ENCODE results near the gene MRTO4. TPM values are rescaled to one million over a fixed set of nuclear protein-coding genes. Genes with fewer than 3 reads are reported as not detected.
"Not testable (repeated sequence)": the region's sequence is repeated elsewhere in the genome, so short reads cannot be mapped to it uniquely, and the experiment has no call there.

Gene MRTO4
- total RNA-seq, 1 donor: 18.5 TPM

DNA sequence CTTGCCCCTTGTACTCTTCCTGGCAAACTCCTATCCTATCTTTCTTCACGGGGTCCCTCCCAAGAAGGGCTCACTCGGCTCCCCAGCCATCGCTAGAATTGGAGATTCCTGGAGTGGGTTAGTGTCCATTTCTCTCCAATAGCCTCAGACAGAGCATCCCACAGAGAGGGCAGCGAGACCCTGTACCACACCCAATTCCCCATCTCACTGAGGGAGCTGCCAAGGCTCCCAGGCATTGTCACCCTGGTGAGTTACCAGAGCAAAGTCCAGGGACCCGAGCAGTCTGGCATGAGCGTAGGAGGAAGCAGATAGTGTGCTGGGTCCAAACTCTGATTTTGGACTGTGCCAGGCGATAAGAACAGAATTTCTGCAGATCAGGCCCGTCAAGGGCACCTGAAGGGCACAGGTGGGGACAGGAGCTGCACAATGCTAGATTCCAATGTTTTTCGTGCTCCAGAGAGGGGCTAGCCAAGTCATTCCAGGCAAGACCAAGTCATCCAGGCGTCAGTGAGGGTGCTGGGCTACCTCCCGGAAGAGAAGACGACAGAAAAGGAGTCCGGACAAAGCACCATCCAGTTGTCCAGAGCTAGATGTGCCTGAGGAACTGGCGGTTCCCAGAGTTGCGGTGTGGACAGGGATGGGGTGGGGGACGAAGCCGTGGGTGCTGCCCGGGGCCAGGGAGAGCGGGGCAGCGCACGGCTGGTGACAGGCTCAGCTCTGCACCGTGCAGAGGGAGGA lies 21.7 kb downstream of the MRTO4 start:
- DNase-seq (ENCODE audit: insufficient read length, low spot score, missing footprints): peak; percentile 61
- Histone ChIP-seq H3K27me3 (ENCODE audit: insufficient read depth, low read length) (no peaks in the 10 kb centered on the region), H3K4me1 (ENCODE audit: insufficient read depth, low read length) (no peaks in the 10 kb centered on the region), H2AFZ (ENCODE audit: low read length) (no peak overlapping the region), H4K20me1 (ENCODE audit: insufficient read depth, low read length) (no peaks in the 10 kb centered on the region), H3K9me3 (ENCODE audit: low read depth, low read length) (no peaks in the 10 kb centered on the region), H3K4me3 (ENCODE audit: insufficient read depth, low read length) (no peak overlapping the region), H3K36me3 (ENCODE audit: insufficient read depth, low read length) (no peaks in the 10 kb centered on the region), H3K79me2 (ENCODE audit: insufficient read depth, low read length) (no peaks in the 10 kb centered on the region), H3K27ac (ENCODE audit: low read depth, low read length) (no peak overlapping the region), H3K4me2 (ENCODE audit: insufficient read depth, low read length) (no peak overlapping the region)
- TF ChIP-seq, protein P1, sequence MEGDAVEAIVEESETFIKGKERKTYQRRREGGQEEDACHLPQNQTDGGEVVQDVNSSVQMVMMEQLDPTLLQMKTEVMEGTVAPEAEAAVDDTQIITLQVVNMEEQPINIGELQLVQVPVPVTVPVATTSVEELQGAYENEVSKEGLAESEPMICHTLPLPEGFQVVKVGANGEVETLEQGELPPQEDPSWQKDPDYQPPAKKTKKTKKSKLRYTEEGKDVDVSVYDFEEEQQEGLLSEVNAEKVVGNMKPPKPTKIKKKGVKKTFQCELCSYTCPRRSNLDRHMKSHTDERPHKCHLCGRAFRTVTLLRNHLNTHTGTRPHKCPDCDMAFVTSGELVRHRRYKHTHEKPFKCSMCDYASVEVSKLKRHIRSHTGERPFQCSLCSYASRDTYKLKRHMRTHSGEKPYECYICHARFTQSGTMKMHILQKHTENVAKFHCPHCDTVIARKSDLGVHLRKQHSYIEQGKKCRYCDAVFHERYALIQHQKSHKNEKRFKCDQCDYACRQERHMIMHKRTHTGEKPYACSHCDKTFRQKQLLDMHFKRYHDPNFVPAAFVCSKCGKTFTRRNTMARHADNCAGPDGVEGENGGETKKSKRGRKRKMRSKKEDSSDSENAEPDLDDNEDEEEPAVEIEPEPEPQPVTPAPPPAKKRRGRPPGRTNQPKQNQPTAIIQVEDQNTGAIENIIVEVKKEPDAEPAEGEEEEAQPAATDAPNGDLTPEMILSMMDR (IDR thresholded peaks at IDR 0.05; ENCODE audit: extremely low read depth, low read depth, low read length): no peak

DNA sequence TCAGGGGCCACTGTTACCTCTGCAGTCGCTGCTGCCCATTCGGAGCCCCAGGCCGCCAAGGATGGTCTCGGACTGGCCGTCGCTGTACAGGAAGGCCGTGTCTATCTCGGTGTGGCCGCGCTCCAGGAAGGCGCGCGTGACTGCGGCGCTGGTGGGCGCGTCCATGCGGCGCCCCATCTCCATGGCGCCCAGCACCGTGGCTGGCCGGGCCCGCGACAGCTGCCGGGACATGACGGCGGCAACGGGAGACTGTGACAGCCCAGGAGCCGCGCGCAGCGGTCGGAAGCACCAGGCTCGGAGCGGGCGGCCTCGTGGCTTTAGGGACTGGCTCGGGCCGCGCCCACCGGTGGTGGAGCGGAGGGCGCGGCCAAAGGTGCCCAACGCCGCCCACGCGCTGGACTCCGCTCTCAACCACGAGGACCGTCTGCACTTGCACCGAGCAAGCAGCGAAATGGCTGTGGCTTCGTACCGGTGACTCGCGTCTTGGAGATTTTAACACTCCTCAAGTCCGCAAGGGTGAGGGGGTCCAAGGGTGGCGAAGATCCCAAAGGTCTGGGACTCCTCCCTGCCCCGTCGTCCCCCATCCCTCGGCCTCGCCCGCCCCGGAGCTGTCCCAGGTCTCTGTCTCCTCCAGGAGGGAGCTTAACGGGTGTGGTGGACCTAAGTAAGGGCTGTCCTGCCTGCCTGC lies 22.4 kb downstream of the MRTO4 start:
- not testable (repeated sequence) for H3K27me3 ChIP-seq (ENCODE audit: insufficient read depth, low read length); H4K20me1 ChIP-seq (ENCODE audit: insufficient read depth, low read length); H3K79me2 ChIP-seq (ENCODE audit: insufficient read depth, low read length); H3K9me3 ChIP-seq (ENCODE audit: low read depth, low read length); H3K27ac ChIP-seq (ENCODE audit: low read depth, low read length); H3K4me1 ChIP-seq (ENCODE audit: insufficient read depth, low read length); H3K36me3 ChIP-seq (ENCODE audit: insufficient read depth, low read length); H2AFZ ChIP-seq (ENCODE audit: low read length)
- Histone ChIP-seq H3K4me3 (ENCODE audit: insufficient read depth, low read length) (peak overlapping the region; percentile 28), H3K4me2 (ENCODE audit: insufficient read depth, low read length) (peak overlapping the region; percentile 28)
- peak; percentile 77 for DNase-seq (ENCODE audit: insufficient read length, low spot score, missing footprints)

DNA sequence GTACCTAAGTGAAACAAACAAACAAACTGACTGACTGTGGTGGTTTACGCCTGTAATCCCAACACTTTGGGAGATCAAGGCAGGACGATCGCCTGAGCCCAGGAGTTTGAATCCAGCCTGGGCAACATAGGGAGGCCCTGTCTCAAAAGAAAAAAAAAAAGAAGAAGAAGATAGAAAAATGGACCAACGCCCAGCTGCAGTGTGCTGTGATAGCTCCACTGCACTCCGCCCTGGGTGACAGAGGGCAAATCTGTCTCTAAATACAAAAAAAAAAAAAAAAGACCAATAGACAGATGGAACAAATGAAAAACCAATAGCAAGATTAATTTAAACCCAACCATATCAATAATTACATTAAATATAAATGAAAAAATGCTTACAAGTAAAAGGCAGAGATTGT lies 23.0 kb downstream of the MRTO4 start:
- Histone ChIP-seq H2AFZ (ENCODE audit: low read length) (no peak overlapping the region), H3K36me3 (ENCODE audit: insufficient read depth, low read length) (no peaks in the 10 kb centered on the region), H3K79me2 (ENCODE audit: insufficient read depth, low read length) (no peaks in the 10 kb centered on the region), H3K27me3 (ENCODE audit: insufficient read depth, low read length) (no peaks in the 10 kb centered on the region), H3K27ac (ENCODE audit: low read depth, low read length) (no peak overlapping the region), H3K4me3 (ENCODE audit: insufficient read depth, low read length) (no peak overlapping the region), H4K20me1 (ENCODE audit: insufficient read depth, low read length) (no peaks in the 10 kb centered on the region), H3K9me3 (ENCODE audit: low read depth, low read length) (no peaks in the 10 kb centered on the region), H3K4me2 (ENCODE audit: insufficient read depth, low read length) (no peak overlapping the region), H3K4me1 (ENCODE audit: insufficient read depth, low read length) (no peaks in the 10 kb centered on the region)
- TF ChIP-seq, protein P1 (IDR thresholded peaks at IDR 0.05; ENCODE audit: extremely low read depth, low read depth, low read length): no peak
- DNase-seq (ENCODE audit: insufficient read length, low spot score, missing footprints): no peak

DNA sequence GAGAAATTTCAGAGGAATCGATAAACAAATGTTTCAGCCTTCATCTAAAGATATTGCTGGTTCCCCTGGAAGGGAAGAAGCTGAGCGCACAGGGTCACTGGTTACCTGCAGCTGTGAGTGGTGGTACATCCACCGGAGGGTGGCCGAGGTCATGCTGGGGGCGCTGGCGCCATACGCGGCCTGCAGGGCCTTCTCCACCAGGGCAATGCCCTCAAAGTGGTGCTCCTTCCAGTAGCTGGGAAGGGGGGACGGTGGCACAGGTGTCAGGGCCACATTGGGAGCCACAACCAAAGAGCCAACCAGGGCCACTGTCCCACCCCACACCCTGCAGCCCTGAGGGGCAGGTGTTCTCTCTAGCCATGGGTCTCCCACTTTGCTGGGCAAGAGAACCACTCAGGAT lies 32.3 kb downstream of the MRTO4 start:
- Histone ChIP-seq H3K9me3 (ENCODE audit: low read depth, low read length) (no peaks in the 10 kb centered on the region), H3K36me3 (ENCODE audit: insufficient read depth, low read length) (no peaks in the 10 kb centered on the region), H3K4me1 (ENCODE audit: insufficient read depth, low read length) (no peaks in the 10 kb centered on the region), H3K27me3 (ENCODE audit: insufficient read depth, low read length) (no peaks in the 10 kb centered on the region), H3K27ac (ENCODE audit: low read depth, low read length) (no peak overlapping the region), H2AFZ (ENCODE audit: low read length) (no peak overlapping the region), H4K20me1 (ENCODE audit: insufficient read depth, low read length) (no peaks in the 10 kb centered on the region), H3K4me3 (ENCODE audit: insufficient read depth, low read length) (no peak overlapping the region), H3K4me2 (ENCODE audit: insufficient read depth, low read length) (no peak overlapping the region), H3K79me2 (ENCODE audit: insufficient read depth, low read length) (no peaks in the 10 kb centered on the region)
- TF ChIP-seq, protein P1 (IDR thresholded peaks at IDR 0.05; ENCODE audit: extremely low read depth, low read depth, low read length): no peak
- DNase-seq (ENCODE audit: insufficient read length, low spot score, missing footprints): no peak
